Spinal cord (tissue), 10 donors: ENCODE results near the gene PLPPR5. TPM values are rescaled to one million over a fixed set of nuclear protein-coding genes. Genes with fewer than 3 reads are reported as not detected.

ENCODE experiments used
- DNase-seq, 6 donors: peaks; one replicate each; pipeline versions ENCODE4 v3.0.0 to v3.0.0-alpha.2; 2013 to 2015; ENCODE audit warnings: low spot score in 6 of 6, low read depth in 4 of 6
- H3K27ac ChIP-seq: one replicate; pipeline ENCODE4 v1.5.1; 2013; ENCODE audit warnings: low read depth, low read length, control low read depth
- H3K27me3 ChIP-seq: one replicate; pipeline ENCODE4 v1.6.1; 2013; ENCODE audit warnings: low read length; ENCODE audit not compliant: control insufficient read depth, insufficient read depth
- H3K36me3 ChIP-seq: one replicate; pipeline ENCODE4 v1.6.1; 2013; ENCODE audit warnings: low read length; ENCODE audit not compliant: control insufficient read depth, insufficient read depth
- H3K4me1 ChIP-seq: one replicate; pipeline ENCODE4 v1.6.1; 2013; ENCODE audit warnings: low read length; ENCODE audit not compliant: control insufficient read depth, insufficient read depth
- H3K4me3 ChIP-seq: one replicate; pipeline ENCODE4 v1.5.1; 2013; ENCODE audit warnings: low read depth, low read length, control low read depth
- H3K9me3 ChIP-seq: one replicate; pipeline ENCODE4 v1.6.1; 2013; ENCODE audit warnings: low read length; ENCODE audit not compliant: control insufficient read depth, insufficient read depth
- WGBS: methylation state at CpG from one replicate; pipeline ENCODE4 v1.1.5; 2013; ENCODE audit warnings: missing lambda C conversion rate; ENCODE audit not compliant: insufficient coverage; 5-methylcytosine and 5-hydroxymethylcytosine counted together
- polyA plus RNA-seq, 2 donors: library from polyadenylated mRNA; unstranded; fragments of 120-200 nt; gene quantifications; one replicate each; pipeline ENCODE4 v1.2.1, GENCODE V29; 2013; ENCODE audit not compliant: insufficient read length in 2 of 2
- total RNA-seq, 2 donors: library from RNA; depleted of rRNA in 1 of 2; stranded (reverse); fragments of 120-200 nt in 1 of 2; fragments of >200 nt in 1 of 2; gene quantifications; one replicate each; pipeline versions ENCODE4 v1.2.3 to v1.2.4, GENCODE V29; 2013 to 2014
- donor health status: healthy.

Gene PLPPR5
- total and polyA plus RNA-seq, 4 donors: 4.5 to 19.2 (median 16.0) TPM

GRCh38 chr1:98904684-98905083 is 100.0 kb downstream of the PLPPR5 start:
- H3K4me3 ChIP-seq: no peak overlapping the region
- H3K9me3 ChIP-seq: no peaks in the 10 kb centered on the region
- no peak overlapping the region for H3K27ac ChIP-seq
- DNase-seq: no peak
- H3K4me1 ChIP-seq: no peaks in the 10 kb centered on the region
- WGBS: 83% methylated on average over 1 of the region's 4 CpGs
- no peaks in the 10 kb centered on the region for H3K27me3 ChIP-seq
- no peaks in the 10 kb centered on the region for H3K36me3 ChIP-seq

GRCh38 chr1:98903726-98904125 is 100.9 kb downstream of the PLPPR5 start:
- no CpG with 5 or more reads among the region's 1 CpG for WGBS
- DNase-seq: no peak
- H3K36me3 ChIP-seq: no peaks in the 10 kb centered on the region
- H3K4me1 ChIP-seq: no peaks in the 10 kb centered on the region
- H3K4me3 ChIP-seq: no peak overlapping the region
- H3K27ac ChIP-seq: no peak overlapping the region
- no peaks in the 10 kb centered on the region for H3K9me3 ChIP-seq
- no peaks in the 10 kb centered on the region for H3K27me3 ChIP-seq

- no CpG with 5 or more reads among the region's 2 CpGs for WGBS
Observed at GRCh38 chr1:98903261-98903660, 101.4 kb downstream of the PLPPR5 start.

GRCh38 chr1:98898940-98899339 is 105.7 kb downstream of the PLPPR5 start:
- Histone ChIP-seq H3K27me3 (no peaks in the 10 kb centered on the region), H3K4me1 (no peaks in the 10 kb centered on the region), H3K27ac (no peak overlapping the region), H3K36me3 (no peaks in the 10 kb centered on the region), H3K4me3 (no peak overlapping the region), H3K9me3 (no peaks in the 10 kb centered on the region)
- 59% methylated on average over 2 of the region's 2 CpGs for WGBS
- DNase-seq: no peak

More at GRCh38 chr1:98903261-98903660, 101.4 kb downstream of the PLPPR5 start:
- peak in 2 of 6 donors; percentile 41 for DNase-seq
- no peaks in the 10 kb centered on the region for H3K36me3 ChIP-seq
- H3K4me3 ChIP-seq: no peak overlapping the region
- no peaks in the 10 kb centered on the region for H3K4me1 ChIP-seq
- H3K9me3 ChIP-seq: no peaks in the 10 kb centered on the region
- no peaks in the 10 kb centered on the region for H3K27me3 ChIP-seq
- H3K27ac ChIP-seq: no peak overlapping the region

GRCh38 chr1:98897479-98897878 is 107.2 kb downstream of the PLPPR5 start:
- Histone ChIP-seq H3K4me1 (no peaks in the 10 kb centered on the region), H3K4me3 (no peak overlapping the region), H3K9me3 (no peaks in the 10 kb centered on the region), H3K36me3 (no peaks in the 10 kb centered on the region), H3K27ac (no peak overlapping the region), H3K27me3 (no peaks in the 10 kb centered on the region)
- DNase-seq: no peak
- no CpG with 5 or more reads among the region's 2 CpGs for WGBS

GRCh38 chr1:98896711-98897445 is 107.8 kb downstream of the PLPPR5 start:
- Histone ChIP-seq H3K9me3 (no peaks in the 10 kb centered on the region), H3K4me3 (no peak overlapping the region), H3K36me3 (no peaks in the 10 kb centered on the region), H3K27ac (no peak overlapping the region), H3K4me1 (no peaks in the 10 kb centered on the region), H3K27me3 (no peaks in the 10 kb centered on the region)
- 96% methylated on average over 3 of the region's 6 CpGs for WGBS
- DNase-seq: peak in 1 of 6 donors; percentile 68

GRCh38 chr1:98893371-98893770 is 111.3 kb downstream of the PLPPR5 start:
- WGBS: no CpG with 5 or more reads among the region's 2 CpGs
- Histone ChIP-seq H3K4me1 (no peaks in the 10 kb centered on the region), H3K36me3 (no peaks in the 10 kb centered on the region), H3K27me3 (no peaks in the 10 kb centered on the region), H3K9me3 (no peaks in the 10 kb centered on the region), H3K4me3 (no peak overlapping the region), H3K27ac (no peak overlapping the region)
- peak in 2 of 6 donors; percentile 37 to 68 for DNase-seq

- DNase-seq: no peak
- no peaks in the 10 kb centered on the region for H3K36me3 ChIP-seq
- H3K4me3 ChIP-seq: no peak overlapping the region
- H3K27me3 ChIP-seq: no peaks in the 10 kb centered on the region
- no peak overlapping the region for H3K27ac ChIP-seq
- no peaks in the 10 kb centered on the region for H3K4me1 ChIP-seq
- no peaks in the 10 kb centered on the region for H3K9me3 ChIP-seq
Observed at GRCh38 chr1:98888869-98889268, 115.8 kb downstream of the PLPPR5 start.

GRCh38 chr1:98887507-98887906 is 117.2 kb downstream of the PLPPR5 start:
- Histone ChIP-seq H3K9me3 (no peaks in the 10 kb centered on the region), H3K36me3 (no peaks in the 10 kb centered on the region), H3K4me1 (no peaks in the 10 kb centered on the region), H3K4me3 (no peak overlapping the region), H3K27me3 (no peaks in the 10 kb centered on the region), H3K27ac (no peak overlapping the region)
- DNase-seq: peak in 1 of 6 donors; percentile 35
- WGBS: no CpG with 5 or more reads among the region's 1 CpG

GRCh38 chr1:98884864-98885263 is 119.8 kb downstream of the PLPPR5 start:
- Histone ChIP-seq H3K36me3 (no peaks in the 10 kb centered on the region), H3K27me3 (no peaks in the 10 kb centered on the region), H3K9me3 (no peaks in the 10 kb centered on the region), H3K27ac (no peak overlapping the region), H3K4me1 (no peaks in the 10 kb centered on the region), H3K4me3 (no peak overlapping the region)
- DNase-seq: no peak
